Muscle of leg (tissue), 11 donors: ENCODE results near the gene GNAL. TPM values are rescaled to one million over a fixed set of nuclear protein-coding genes. Genes with fewer than 3 reads are reported as not detected.

Experiments
- DNase-seq: peaks from one replicate; pipeline ENCODE4 v3.0.0; 2013
- H3K27ac ChIP-seq: one replicate; pipeline ENCODE4 v1.5.1; 2013; ENCODE audit warnings: mild to moderate bottlenecking, low read length, control low read depth
- H3K27me3 ChIP-seq: one replicate; pipeline ENCODE4 v1.6.1; 2013; ENCODE audit warnings: low read length; ENCODE audit not compliant: control insufficient read depth, insufficient read depth
- H3K36me3 ChIP-seq: one replicate; pipeline ENCODE4 v1.6.1; 2013; ENCODE audit warnings: low read length; ENCODE audit not compliant: control insufficient read depth, insufficient read depth
- H3K4me1 ChIP-seq: one replicate; pipeline ENCODE4 v1.6.1; 2013; ENCODE audit warnings: low read length; ENCODE audit not compliant: control insufficient read depth, insufficient read depth
- H3K4me3 ChIP-seq: one replicate; pipeline ENCODE4 v1.5.1; 2013; ENCODE audit warnings: low read length, control low read depth
- H3K9me3 ChIP-seq: replicated peaks from 2 replicates; pipeline ENCODE4 v1.6.1; 2013; ENCODE audit warnings: low read depth, low read length; ENCODE audit not compliant: control insufficient read depth
- WGBS: methylation state at CpG from one replicate; pipeline ENCODE4 v1.1.5; 2013; ENCODE audit warnings: missing lambda C conversion rate; ENCODE audit not compliant: insufficient coverage; 5-methylcytosine and 5-hydroxymethylcytosine counted together
- polyA plus RNA-seq, 8 donors: library from polyadenylated mRNA; unstranded; fragments of 120-200 nt; gene quantifications; one replicate each; pipeline versions ENCODE4 v1.2.1 to v1.2.3, GENCODE V29; 2013; ENCODE audit warnings: inconsistent platforms in 1 of 8, low replicate concordance in 1 of 8; ENCODE audit not compliant: insufficient read length in 8 of 8, insufficient read depth in 1 of 8
- total RNA-seq: library from RNA; stranded (reverse); fragments of 120-200 nt; gene quantifications from one replicate; pipeline ENCODE4 v1.2.4, GENCODE V29; 2013

Gene GNAL
- total and polyA plus RNA-seq, 9 donors, result 1.2 to 2.4 (median 1.7) TPM

GRCh38 chr18:11754979-11755378, 65.9 kb downstream of the GNAL start:
- H3K27me3 ChIP-seq, result peaks cover 36% of the 10 kb centered on the region
- no peaks in the 10 kb centered on the region for H3K9me3 ChIP-seq
- no peaks in the 10 kb centered on the region for H3K36me3 ChIP-seq
- H3K27ac ChIP-seq, result no peak overlapping the region
- no CpG with 5 or more reads among the region's 8 CpGs for WGBS
- peaks cover 2% of the 10 kb centered on the region for H3K4me1 ChIP-seq
- no peak overlapping the region for H3K4me3 ChIP-seq
- DNase-seq, result no peak

GRCh38 chr18:11757084-11757590, 68.1 kb downstream of the GNAL start:
- Histone ChIP-seq H3K4me1 (peaks cover 2% of the 10 kb centered on the region), H3K9me3 (no peaks in the 10 kb centered on the region), H3K36me3 (no peaks in the 10 kb centered on the region), H3K4me3 (no peak overlapping the region), H3K27me3 (peaks cover 15% of the 10 kb centered on the region), H3K27ac (no peak overlapping the region)
- no peak for DNase-seq
- WGBS, result 71% methylated on average over 4 of the region's 5 CpGs

GRCh38 chr18:11759456-11759855, 70.4 kb downstream of the GNAL start:
- H3K36me3 ChIP-seq, result no peaks in the 10 kb centered on the region
- H3K27ac ChIP-seq, result no peak overlapping the region
- WGBS, result 70% methylated on average over 9 of the region's 10 CpGs
- no peaks in the 10 kb centered on the region for H3K4me1 ChIP-seq
- H3K4me3 ChIP-seq, result no peak overlapping the region
- H3K27me3 ChIP-seq, result peaks cover 6% of the 10 kb centered on the region
- no peak for DNase-seq
- H3K9me3 ChIP-seq, result no peaks in the 10 kb centered on the region

- Histone ChIP-seq H3K27me3 (peaks cover 3% of the 10 kb centered on the region), H3K4me3 (no peak overlapping the region), H3K36me3 (no peaks in the 10 kb centered on the region), H3K4me1 (no peaks in the 10 kb centered on the region), H3K9me3 (no peaks in the 10 kb centered on the region), H3K27ac (no peak overlapping the region)
- DNase-seq, result no peak
- WGBS, result 68% methylated on average over 6 of the region's 7 CpGs
These were observed 71.6 kb downstream of the GNAL start for GRCh38 chr18:11760498-11761167.

GRCh38 chr18:11761553-11761952, 72.5 kb downstream of the GNAL start:
- H3K4me1 ChIP-seq, result no peaks in the 10 kb centered on the region
- no CpG with 5 or more reads among the region's 2 CpGs for WGBS
- no peak for DNase-seq
- no peak overlapping the region for H3K27ac ChIP-seq
- no peaks in the 10 kb centered on the region for H3K36me3 ChIP-seq
- H3K27me3 ChIP-seq, result peaks cover 3% of the 10 kb centered on the region
- H3K4me3 ChIP-seq, result no peak overlapping the region
- H3K9me3 ChIP-seq, result no peaks in the 10 kb centered on the region

GRCh38 chr18:11762429-11762828, 73.4 kb downstream of the GNAL start:
- DNase-seq, result no peak
- 63% methylated on average over 4 of the region's 7 CpGs for WGBS
- no peaks in the 10 kb centered on the region for H3K9me3 ChIP-seq
- H3K27ac ChIP-seq, result no peak overlapping the region
- H3K4me1 ChIP-seq, result no peaks in the 10 kb centered on the region
- no peaks in the 10 kb centered on the region for H3K36me3 ChIP-seq
- no peak overlapping the region for H3K4me3 ChIP-seq
- H3K27me3 ChIP-seq, result no peaks in the 10 kb centered on the region

GRCh38 chr18:11767329-11767728, 78.3 kb downstream of the GNAL start:
- Histone ChIP-seq H3K27me3 (no peaks in the 10 kb centered on the region), H3K27ac (no peak overlapping the region), H3K4me3 (no peak overlapping the region), H3K4me1 (no peaks in the 10 kb centered on the region), H3K9me3 (no peaks in the 10 kb centered on the region), H3K36me3 (no peaks in the 10 kb centered on the region)
- 94% methylated on average over 6 of the region's 6 CpGs for WGBS
- DNase-seq, result no peak

GRCh38 chr18:11767935-11768334, 78.9 kb downstream of the GNAL start:
- DNase-seq, result no peak
- no CpG with 5 or more reads among the region's 4 CpGs for WGBS
- H3K27me3 ChIP-seq, result no peaks in the 10 kb centered on the region

GRCh38 chr18:11775436-11776174, 86.5 kb downstream of the GNAL start:
- no peaks in the 10 kb centered on the region for H3K36me3 ChIP-seq
- WGBS, result 91% methylated on average over 7 of the region's 16 CpGs

More at GRCh38 chr18:11767935-11768334, 78.9 kb downstream of the GNAL start:
- no peaks in the 10 kb centered on the region for H3K9me3 ChIP-seq
- H3K36me3 ChIP-seq, result no peaks in the 10 kb centered on the region
- H3K4me3 ChIP-seq, result no peak overlapping the region
- no peaks in the 10 kb centered on the region for H3K4me1 ChIP-seq
- H3K27ac ChIP-seq, result no peak overlapping the region

GRCh38 chr18:11780042-11780441, 91.0 kb downstream of the GNAL start:
- Histone ChIP-seq H3K4me1 (no peaks in the 10 kb centered on the region), H3K27me3 (peaks cover 2% of the 10 kb centered on the region), H3K27ac (no peak overlapping the region), H3K4me3 (no peak overlapping the region), H3K9me3 (no peaks in the 10 kb centered on the region), H3K36me3 (no peaks in the 10 kb centered on the region)
- no peak for DNase-seq
- WGBS, result no CpG with 5 or more reads among the region's 5 CpGs

More at GRCh38 chr18:11775436-11776174, 86.5 kb downstream of the GNAL start:
- H3K27ac ChIP-seq, result no peak overlapping the region
- no peaks in the 10 kb centered on the region for H3K4me1 ChIP-seq
- no peak for DNase-seq
- no peaks in the 10 kb centered on the region for H3K27me3 ChIP-seq
- no peaks in the 10 kb centered on the region for H3K9me3 ChIP-seq
- no peak overlapping the region for H3K4me3 ChIP-seq
